Liver (tissue), 9 donors: ENCODE measurements around the gene GRM2. TPM values are rescaled to one million over a fixed set of nuclear protein-coding genes. Genes with fewer than 3 reads are reported as not detected.

ENCODE experiments used
- DNase-seq: peaks from one replicate; pipeline ENCODE4 v3.0.0-alpha.2; 2017; ENCODE audit warnings: low spot score
- H3K27ac ChIP-seq, 2 donors: one replicate each; pipeline ENCODE4 v1.7.0; 2013; ENCODE audit warnings: inconsistent platforms in 2 of 2, low read length in 2 of 2, control low read depth in 1 of 2, low read depth in 1 of 2, mild to moderate bottlenecking in 1 of 2
- H3K27me3 ChIP-seq, 4 donors: one replicate each; pipeline versions ENCODE4 v1.6.1 to v1.7.0; 2013; ENCODE audit warnings: low read length in 3 of 4, inconsistent platforms in 1 of 4, mild to moderate bottlenecking in 1 of 4, moderate library complexity in 1 of 4; ENCODE audit not compliant: control insufficient read depth in 4 of 4, insufficient read depth in 4 of 4
- H3K36me3 ChIP-seq, 4 donors: one replicate each; pipeline versions ENCODE4 v1.6.1 to v1.7.0; 2013; ENCODE audit warnings: low read length in 3 of 4, mild to moderate bottlenecking in 3 of 4, low read depth in 1 of 4, moderate library complexity in 1 of 4; ENCODE audit not compliant: control insufficient read depth in 4 of 4, insufficient read depth in 3 of 4
- H3K4me1 ChIP-seq, 4 donors: one replicate each; pipeline versions ENCODE4 v1.6.1 to v1.7.0; 2013; ENCODE audit warnings: low read length in 3 of 4, mild to moderate bottlenecking in 3 of 4, moderate library complexity in 1 of 4; ENCODE audit not compliant: control insufficient read depth in 4 of 4, insufficient read depth in 4 of 4
- H3K4me3 ChIP-seq, 3 donors: one replicate each; pipeline versions ENCODE4 v1.6.1 to v1.7.0; 2013; ENCODE audit warnings: low read length in 3 of 3, control low read depth in 1 of 3, low read depth in 1 of 3, mild to moderate bottlenecking in 1 of 3
- H3K9ac ChIP-seq, 2 donors: one replicate each; pipeline ENCODE4 v1.7.0; 2013; ENCODE audit warnings: low read length in 2 of 2, mild to moderate bottlenecking in 2 of 2, moderate library complexity in 2 of 2, control low read depth in 1 of 2, low read depth in 1 of 2
- H3K9me3 ChIP-seq, 4 donors: one replicate each; pipeline versions ENCODE4 v1.6.1 to v1.7.0; 2013; ENCODE audit warnings: low read length in 3 of 4; ENCODE audit not compliant: control insufficient read depth in 4 of 4
- ATF3 ChIP-seq: IDR thresholded peaks from 2 replicates; pipeline ENCODE4 v1.6.1; 2016; ENCODE audit warnings: antibody characterized with exemption
- CTCF ChIP-seq: fragments of 150-350 bp; IDR thresholded peaks from 2 replicates; pipeline ENCODE4 v1.5.1; 2017; ENCODE audit warnings: improper control_type of control experiment, low read depth, low read length; ENCODE audit not compliant: missing input control
- EGR1 ChIP-seq, 2 donors: IDR thresholded peaks; 2 replicates each; pipeline ENCODE4 v1.6.1; 2016 to 2018; ENCODE audit warnings: antibody characterized with exemption in 2 of 2, low read depth in 2 of 2
- FOXA1 ChIP-seq: IDR thresholded peaks from 2 replicates; pipeline ENCODE4 v1.6.1; 2016; ENCODE audit warnings: antibody characterized with exemption
- FOXA2 ChIP-seq: IDR thresholded peaks from 2 replicates; pipeline ENCODE4 v1.6.1; 2016; ENCODE audit warnings: antibody characterized with exemption
- GABPA ChIP-seq, 2 donors: IDR thresholded peaks in 1 of 2; conservative IDR thresholded peaks in 1 of 2; 2 replicates each; pipeline ENCODE4 v1.6.1; 2016; ENCODE audit warnings: antibody characterized with exemption in 2 of 2, mild to moderate bottlenecking in 1 of 2, moderate library complexity in 1 of 2
- HNF4A ChIP-seq, 2 donors: conservative IDR thresholded peaks; 2 replicates each; pipeline ENCODE4 v1.6.1; 2016; ENCODE audit warnings: antibody characterized with exemption in 2 of 2, mild to moderate bottlenecking in 2 of 2
- HNF4G ChIP-seq: IDR thresholded peaks from 2 replicates; pipeline ENCODE4 v1.6.1; 2016; ENCODE audit warnings: antibody characterized with exemption
- JUND ChIP-seq, 2 donors: IDR thresholded peaks; 2 replicates each; pipeline ENCODE4 v1.6.1; 2016; ENCODE audit warnings: antibody characterized with exemption in 2 of 2
- NR2F2 ChIP-seq: IDR thresholded peaks from 2 replicates; pipeline ENCODE4 v1.6.1; 2016; ENCODE audit warnings: antibody characterized with exemption
- RAD21 ChIP-seq, 2 donors: IDR thresholded peaks; 2 replicates each; pipeline ENCODE4 v1.6.1; 2016; ENCODE audit warnings: antibody characterized with exemption in 2 of 2, mild to moderate bottlenecking in 2 of 2
- RXRA ChIP-seq, 2 donors: IDR thresholded peaks; 2 replicates each; pipeline ENCODE4 v1.6.1; 2017 to 2018; ENCODE audit warnings: antibody characterized with exemption in 2 of 2, mild to moderate bottlenecking in 1 of 2
- SP1 ChIP-seq: IDR thresholded peaks from 2 replicates; pipeline ENCODE4 v1.6.1; 2018; ENCODE audit warnings: antibody characterized with exemption, mild to moderate bottlenecking
- TAF1 ChIP-seq: conservative IDR thresholded peaks from 2 replicates; pipeline ENCODE4 v1.6.1; 2016; ENCODE audit warnings: antibody characterized with exemption, mild to moderate bottlenecking
- YY1 ChIP-seq: IDR thresholded peaks from 2 replicates; pipeline ENCODE4 v1.6.1; 2016; ENCODE audit warnings: antibody characterized with exemption, mild to moderate bottlenecking
- WGBS: extraction: QIAGEN DNeasy Blood & Tissue Kit; methylation state at CpG from one replicate; pipeline ENCODE4 v1.1.7; 2013; 5-methylcytosine and 5-hydroxymethylcytosine counted together
- polyA plus RNA-seq, 2 donors: library from polyadenylated mRNA; stranded (reverse) in 1 of 2; unstranded in 1 of 2; fragments of 200-250 nt in 1 of 2; fragments of >200 nt in 1 of 2; fragmentation: Nextera tagmentation in 1 of 2; extraction: Ambion mirVana in 1 of 2; gene quantifications; one replicate each; pipeline versions ENCODE4 v1.2.1 to v1.2.3, GENCODE V29; 2013 to 2015
- total RNA-seq, 2 donors: library from RNA; depleted of rRNA; stranded (reverse); fragments of >200 nt; gene quantifications; one replicate each; pipeline ENCODE4 v1.2.3, GENCODE V29; 2014
- donor health status: healthy.
- donor health status: healthy.
- donor health status: healthy.
- donor health status: healthy.
- donor health status: healthy.

Gene GRM2
- total and polyA plus RNA-seq, 4 donors, result 0.02 to 0.08 TPM; not detected in 2

GRCh38 chr3:51692980-51693395 is 13.9 kb upstream of the GRM2 start:
- peaks cover 0 to 65% (median 21%) of the 10 kb centered on the region in 4 donors for H3K36me3 ChIP-seq
- no peak overlapping the region for H3K9ac ChIP-seq
- TF ChIP-seq SP1 (no peak), ATF3 (no peak), JUND (IDR thresholded peaks at IDR 0.05) (no peak), YY1 (no peak), RXRA (IDR thresholded peaks at IDR 0.05) (no peak), TAF1 (no peak), NR2F2 (no peak), FOXA1 (no peak), RAD21 (IDR thresholded peaks at IDR 0.05) (no peak), CTCF (no peak), EGR1 (IDR thresholded peaks at IDR 0.05; ENCODE audit: low read depth in 2 of 2) (no peak)
- no peak for DNase-seq
- WGBS, result 92% methylated on average over 8 of the region's 8 CpGs
- no peak overlapping the region for H3K4me3 ChIP-seq
- no peak overlapping the region for H3K27ac ChIP-seq
- H3K27me3 ChIP-seq, result no peaks in the 10 kb centered on the region
- no peaks in the 10 kb centered on the region for H3K9me3 ChIP-seq
- H3K4me1 ChIP-seq, result no peaks in the 10 kb centered on the region

- Histone ChIP-seq H3K9me3 (no peaks in the 10 kb centered on the region), H3K36me3 (peaks cover 4 to 71% (median 28%) of the 10 kb centered on the region in 4 donors), H3K9ac (no peak overlapping the region), H3K27ac (no peak overlapping the region), H3K4me3 (no peak overlapping the region), H3K27me3 (no peaks in the 10 kb centered on the region), H3K4me1 (no peaks in the 10 kb centered on the region)
- no peak for TF ChIP-seq NR2F2
- no peak for TF ChIP-seq ATF3
- no peak for TF ChIP-seq TAF1
- TF ChIP-seq RXRA (IDR thresholded peaks at IDR 0.05), result no peak
- no peak for TF ChIP-seq GABPA (IDR thresholded peaks at IDR 0.05 in 1 of 2, conservative IDR thresholded peaks at IDR 0.05 in 1 of 2)
- no peak for TF ChIP-seq HNF4G
- TF ChIP-seq EGR1 (IDR thresholded peaks at IDR 0.05; ENCODE audit: low read depth in 2 of 2), result no peak
- no peak for TF ChIP-seq HNF4A (conservative IDR thresholded peaks at IDR 0.05)
- no peak for TF ChIP-seq FOXA2
- WGBS, result 96% methylated on average over 10 of the region's 10 CpGs
- DNase-seq, result no peak
Measured at GRCh38 chr3:51696954-51697353, 9.9 kb upstream of the GRM2 start.

GRCh38 chr3:51698209-51698608 is 8.7 kb upstream of the GRM2 start:
- no peak overlapping the region for H3K4me3 ChIP-seq

More at GRCh38 chr3:51698209-51698608, 8.7 kb upstream of the GRM2 start:
- Histone ChIP-seq H3K4me1 (no peaks in the 10 kb centered on the region), H3K36me3 (peaks cover 5 to 66% (median 29%) of the 10 kb centered on the region in 4 donors), H3K9ac (no peak overlapping the region), H3K27me3 (no peaks in the 10 kb centered on the region), H3K27ac (no peak overlapping the region), H3K9me3 (no peaks in the 10 kb centered on the region)
- 95% methylated on average over 6 of the region's 6 CpGs for WGBS
- no peak for TF ChIP-seq CTCF
- no peak for TF ChIP-seq RAD21 (IDR thresholded peaks at IDR 0.05)
- no peak for TF ChIP-seq FOXA1
- TF ChIP-seq EGR1 (IDR thresholded peaks at IDR 0.05; ENCODE audit: low read depth in 2 of 2), result no peak
- TF ChIP-seq YY1, result no peak
- TF ChIP-seq ATF3, result no peak
- no peak for TF ChIP-seq RXRA (IDR thresholded peaks at IDR 0.05)
- no peak for TF ChIP-seq HNF4A (conservative IDR thresholded peaks at IDR 0.05)
- no peak for TF ChIP-seq FOXA2
- no peak for TF ChIP-seq GABPA (IDR thresholded peaks at IDR 0.05 in 1 of 2, conservative IDR thresholded peaks at IDR 0.05 in 1 of 2)
- no peak for TF ChIP-seq SP1
- DNase-seq, result no peak
